Chondrocyte (in vitro differentiated cells): ENCODE data around the gene BPIFA2. TPM values are rescaled to one million over a fixed set of nuclear protein-coding genes. Genes with fewer than 3 reads are reported as not detected.

Source experiments
- DNase-seq: peaks from one replicate; pipeline ENCODE4 v3.0.0; 2021; ENCODE audit warnings: mixed read lengths, low spot score
- H3K27ac Mint-ChIP-seq: one replicate; pipeline ENCODE4 v1.8.0; 2021; ENCODE audit warnings: mild to moderate bottlenecking, moderate library complexity, mixed read lengths; ENCODE audit not compliant: unreplicated experiment
- H3K27me3 Mint-ChIP-seq: 2 replicates; pipeline ENCODE4 v1.8.0; 2021; ENCODE audit warnings: low read depth, mixed read lengths
- H3K36me3 Mint-ChIP-seq: 2 replicates; pipeline ENCODE4 v1.8.0; 2021; ENCODE audit warnings: low read depth, mixed read lengths
- H3K4me1 Mint-ChIP-seq: 2 replicates; pipeline ENCODE4 v1.8.0; 2021; ENCODE audit warnings: low read depth, mild to moderate bottlenecking, mixed read lengths
- H3K4me3 Mint-ChIP-seq: one replicate; pipeline ENCODE4 v1.8.0; 2021; ENCODE audit warnings: mild to moderate bottlenecking, moderate library complexity, mixed read lengths; ENCODE audit not compliant: unreplicated experiment
- H3K9me3 Mint-ChIP-seq: 2 replicates; pipeline ENCODE4 v1.8.0; 2021; ENCODE audit warnings: low read depth, mixed read lengths
- CTCF ChIP-seq: fragments of 200-600 bp; sonication (generic); IDR thresholded peaks from 2 replicates; pipeline ENCODE4 v1.5.0; 2021; ENCODE audit warnings: antibody characterized with exemption, mild to moderate bottlenecking, moderate library complexity
- total RNA-seq: library from RNA; stranded (reverse); gene quantifications from 3 replicates; pipeline ENCODE4 v1.2.1, GENCODE V29; 2021

The BPIFA2 gene
- total RNA-seq, 1 donor from 2014 or later: not detected

- H3K9me3 Mint-ChIP-seq: no peaks in the 10 kb centered on the region
- peaks cover 51% of the 10 kb centered on the region for H3K27me3 Mint-ChIP-seq
- H3K4me1 Mint-ChIP-seq: peaks cover 2% of the 10 kb centered on the region
- no peak overlapping the region for H3K4me3 Mint-ChIP-seq
- DNase-seq: no peak
- no peaks in the 10 kb centered on the region for H3K36me3 Mint-ChIP-seq
- no peak for TF ChIP-seq CTCF
- no peak overlapping the region for H3K27ac Mint-ChIP-seq
Observed at GRCh38 chr20:33210371-33210770, 42.4 kb downstream of the BPIFA2 start.

- peak; percentile 72 for TF ChIP-seq CTCF
- Mint-ChIP-seq H3K9me3 (no peaks in the 10 kb centered on the region), H3K4me3 (no peak overlapping the region), H3K4me1 (peaks cover 2% of the 10 kb centered on the region), H3K27me3 (peaks cover 59% of the 10 kb centered on the region), H3K27ac (no peak overlapping the region), H3K36me3 (no peaks in the 10 kb centered on the region)
- DNase-seq: no peak
Observed at GRCh38 chr20:33211817-33212424, 44.0 kb downstream of the BPIFA2 start.

- no peak within 1 kb of the TSS for H3K27ac Mint-ChIP-seq
- no peak within 1 kb of the TSS for H3K4me3 Mint-ChIP-seq
- no peaks in the 10 kb centered on the region for H3K4me1 Mint-ChIP-seq
- no peaks in the 10 kb centered on the region for H3K9me3 Mint-ChIP-seq
- TF ChIP-seq CTCF: no peak
- DNase-seq: no peak
- peaks cover 59% of the 10 kb centered on the region for H3K27me3 Mint-ChIP-seq
- H3K36me3 Mint-ChIP-seq: no peaks in the 10 kb centered on the region
Observed at GRCh38 chr20:33217052-33217451, 49.1 kb downstream of the BPIFA2 start, which contains the start of gene BPIFA3. BPIFA3 (plus strand) TSS chr20:33217352; CDS start chr20:33217537, 185 bp downstream.

- no peak overlapping the region for H3K4me3 Mint-ChIP-seq
- peaks cover 4% of the 10 kb centered on the region for H3K9me3 Mint-ChIP-seq
- TF ChIP-seq CTCF: no peak
- DNase-seq: no peak
- no peaks in the 10 kb centered on the region for H3K4me1 Mint-ChIP-seq
- no peaks in the 10 kb centered on the region for H3K36me3 Mint-ChIP-seq
- no peak overlapping the region for H3K27ac Mint-ChIP-seq
- H3K27me3 Mint-ChIP-seq: peaks cover 55% of the 10 kb centered on the region
Observed at GRCh38 chr20:33224399-33224798, 56.4 kb downstream of the BPIFA2 start.

GRCh38 chr20:33229843-33230242 is 61.9 kb downstream of the BPIFA2 start:
- H3K4me3 Mint-ChIP-seq: no peak overlapping the region
- no peak for DNase-seq
- H3K36me3 Mint-ChIP-seq: no peaks in the 10 kb centered on the region
- TF ChIP-seq CTCF: no peak
- H3K27me3 Mint-ChIP-seq: peaks cover 79% of the 10 kb centered on the region
- no peaks in the 10 kb centered on the region for H3K4me1 Mint-ChIP-seq
- no peak overlapping the region for H3K27ac Mint-ChIP-seq
- no peaks in the 10 kb centered on the region for H3K9me3 Mint-ChIP-seq

Other genes starting within 250 kb of the BPIFA2 start
- gene SUN5, start 163.7 kb upstream of the BPIFA2 start, total RNA-seq: not detected in 3 replicates
- gene BPIFB2, start 160.5 kb upstream of the BPIFA2 start, total RNA-seq: not detected in 3 replicates
- gene BPIFB6, start 136.5 kb upstream of the BPIFA2 start, total RNA-seq: not detected in 3 replicates
- not detected in 3 replicates for gene BPIFB3, start 114.3 kb upstream of the BPIFA2 start, total RNA-seq
- not detected in 3 replicates for gene BPIFB4, start 88.5 kb upstream of the BPIFA2 start, total RNA-seq
- gene BPIFA3, start 49.2 kb downstream of the BPIFA2 start, total RNA-seq: not detected in 3 replicates
- not detected in 3 replicates for gene BPIFA1, start 67.8 kb downstream of the BPIFA2 start, total RNA-seq
- not detected in 3 replicates for gene BPIFB1, start 115.1 kb downstream of the BPIFA2 start, total RNA-seq
- gene CDK5RAP1, start 233.4 kb downstream of the BPIFA2 start, total RNA-seq: 21.7 to 28.3 TPM (median 26.1 TPM) in 3 replicates